WTC11 (cell line): ENCODE results near the gene MTA1.

ENCODE experiments used
- ATF6 ChIP-seq: sonication (generic); formaldehyde crosslinking; IDR thresholded peaks from 2 replicates; pipeline ENCODE4 v1.8.1; 2023; ENCODE audit warnings: mild to moderate bottlenecking, missing genetic modification reagents
- CREB1 ChIP-seq: sonication (generic); formaldehyde crosslinking; IDR thresholded peaks from 2 replicates; pipeline ENCODE4 v1.8.0; 2023; ENCODE audit warnings: mild to moderate bottlenecking, missing genetic modification reagents
- CTCF ChIP-seq: fragments of 200-600 bp; IDR thresholded peaks from 2 replicates; pipeline ENCODE4 v1.8.0; 2022; ENCODE audit warnings: antibody characterized with exemption
- ESRRA ChIP-seq: sonication (generic); formaldehyde crosslinking; IDR thresholded peaks from 2 replicates; pipeline ENCODE4 v1.8.1; 2022; ENCODE audit warnings: mild to moderate bottlenecking, missing genetic modification reagents, borderline replicate concordance
- JUN ChIP-seq: sonication (generic); formaldehyde crosslinking; IDR thresholded peaks from 2 replicates; pipeline ENCODE4 v1.8.0; 2023; ENCODE audit warnings: mild to moderate bottlenecking, missing genetic modification reagents
- NR3C1 ChIP-seq: sonication (generic); formaldehyde crosslinking; conservative IDR thresholded peaks from 2 replicates; pipeline ENCODE4 v1.8.1; 2023; ENCODE audit warnings: low read depth, mild to moderate bottlenecking, missing genetic modification reagents
- RORB ChIP-seq: fragments of 250-450 bp; sonication (Bioruptor Pico); IDR thresholded peaks from 2 replicates; pipeline ENCODE4 v1.9.0; 2021; ENCODE audit warnings: mild to moderate bottlenecking
- TEAD4 ChIP-seq: sonication (generic); formaldehyde crosslinking; IDR thresholded peaks from 2 replicates; pipeline ENCODE4 v1.8.0; 2022; ENCODE audit warnings: mild to moderate bottlenecking, missing genetic modification reagents
- ZNF121 ChIP-seq: sonication (generic); formaldehyde crosslinking; IDR thresholded peaks from 2 replicates; pipeline ENCODE4 v1.8.0; 2023; ENCODE audit warnings: missing genetic modification reagents
- ZNF138 ChIP-seq: sonication (generic); formaldehyde crosslinking; conservative IDR thresholded peaks from 2 replicates; pipeline ENCODE4 v1.8.1; 2022; ENCODE audit warnings: mild to moderate bottlenecking, moderate library complexity, missing genetic modification reagents
- ZNF317 ChIP-seq: sonication (generic); formaldehyde crosslinking; IDR thresholded peaks from 2 replicates; pipeline ENCODE4 v1.8.1; 2023; ENCODE audit warnings: low read depth, mild to moderate bottlenecking, moderate library complexity, missing genetic modification reagents, borderline replicate concordance
- TF ChIP-seq, protein P1 (sequence below): sonication (generic); formaldehyde crosslinking; IDR thresholded peaks from 2 replicates; pipeline ENCODE4 v1.8.1; 2022; ENCODE audit warnings: low read depth, mild to moderate bottlenecking, moderate library complexity, missing genetic modification reagents, borderline replicate concordance

GRCh38 chr14:105425823-105426247 is 6.2 kb downstream of the MTA1 start:
- TF ChIP-seq CREB1 (CRISPR knock-in tag) (no peak), CTCF (no peak), NR3C1 (CRISPR knock-in tag) (no peak), ZNF121 (CRISPR knock-in tag) (no peak), JUN (CRISPR knock-in tag) (no peak), ATF6 (CRISPR knock-in tag) (no peak), ZNF317 (CRISPR knock-in tag) (no peak), ZNF138 (CRISPR knock-in tag) (no peak), TEAD4 (CRISPR knock-in tag) (no peak), RORB (CRISPR knock-in tag) (no peak), ESRRA (no peak)
- TF ChIP-seq, protein P1, sequence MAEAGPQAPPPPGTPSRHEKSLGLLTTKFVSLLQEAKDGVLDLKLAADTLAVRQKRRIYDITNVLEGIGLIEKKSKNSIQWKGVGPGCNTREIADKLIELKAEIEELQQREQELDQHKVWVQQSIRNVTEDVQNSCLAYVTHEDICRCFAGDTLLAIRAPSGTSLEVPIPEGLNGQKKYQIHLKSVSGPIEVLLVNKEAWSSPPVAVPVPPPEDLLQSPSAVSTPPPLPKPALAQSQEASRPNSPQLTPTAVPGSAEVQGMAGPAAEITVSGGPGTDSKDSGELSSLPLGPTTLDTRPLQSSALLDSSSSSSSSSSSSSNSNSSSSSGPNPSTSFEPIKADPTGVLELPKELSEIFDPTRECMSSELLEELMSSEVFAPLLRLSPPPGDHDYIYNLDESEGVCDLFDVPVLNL (CRISPR knock-in tag): no peak
